ENCODE measurements around the gene RNF8. TPM values are rescaled to one million over a fixed set of nuclear protein-coding genes. Genes with fewer than 3 reads are reported as not detected.

Gene RNF8
- total RNA-seq, 1 experiment from 2014 or later, result 17.7 TPM

GRCh38 chr6:37319156-37319555, 34.6 kb upstream of the RNF8 start:
- no peaks in the 10 kb centered on the region for H3K27me3 Mint-ChIP-seq (ENCODE audit: insufficient read depth, unreplicated experiment)
- Histone ChIP-seq H3K27me3 (replicated peaks; ENCODE audit: control insufficient read depth, insufficient read depth, low read length) (no peaks in the 10 kb centered on the region), H3K4me3 (ENCODE audit: low read depth, low read length) (no peak overlapping the region), H3K9me3 (no peaks in the 10 kb centered on the region), H3K4me1 (no peaks in the 10 kb centered on the region), H3K36me3 (ENCODE audit: control insufficient read depth, insufficient read depth, low read length) (no peaks in the 10 kb centered on the region; the same call in none of the 2 replicates)
- BruUV-seq (replicated peaks), result no TSS peak
- H3K9me3 Mint-ChIP-seq (ENCODE audit: unreplicated experiment), result no peaks in the 10 kb centered on the region
- intact Hi-C loops (cut with micrococcal nuclease; ENCODE audit: unreplicated experiment), result no loop called here
- CTCF ChIA-PET, result no interaction called here
- H3K36me3 Mint-ChIP-seq (ENCODE audit: insufficient read depth, unreplicated experiment), result peaks cover 16% of the 10 kb centered on the region
- H3K4me1 Mint-ChIP-seq (ENCODE audit: low read depth, unreplicated experiment), result no peaks in the 10 kb centered on the region
- POLR2A ChIA-PET, result no interaction called here
- TF ChIP-seq, protein P1, sequence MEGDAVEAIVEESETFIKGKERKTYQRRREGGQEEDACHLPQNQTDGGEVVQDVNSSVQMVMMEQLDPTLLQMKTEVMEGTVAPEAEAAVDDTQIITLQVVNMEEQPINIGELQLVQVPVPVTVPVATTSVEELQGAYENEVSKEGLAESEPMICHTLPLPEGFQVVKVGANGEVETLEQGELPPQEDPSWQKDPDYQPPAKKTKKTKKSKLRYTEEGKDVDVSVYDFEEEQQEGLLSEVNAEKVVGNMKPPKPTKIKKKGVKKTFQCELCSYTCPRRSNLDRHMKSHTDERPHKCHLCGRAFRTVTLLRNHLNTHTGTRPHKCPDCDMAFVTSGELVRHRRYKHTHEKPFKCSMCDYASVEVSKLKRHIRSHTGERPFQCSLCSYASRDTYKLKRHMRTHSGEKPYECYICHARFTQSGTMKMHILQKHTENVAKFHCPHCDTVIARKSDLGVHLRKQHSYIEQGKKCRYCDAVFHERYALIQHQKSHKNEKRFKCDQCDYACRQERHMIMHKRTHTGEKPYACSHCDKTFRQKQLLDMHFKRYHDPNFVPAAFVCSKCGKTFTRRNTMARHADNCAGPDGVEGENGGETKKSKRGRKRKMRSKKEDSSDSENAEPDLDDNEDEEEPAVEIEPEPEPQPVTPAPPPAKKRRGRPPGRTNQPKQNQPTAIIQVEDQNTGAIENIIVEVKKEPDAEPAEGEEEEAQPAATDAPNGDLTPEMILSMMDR (IDR thresholded peaks at IDR 0.05; ENCODE audit: insufficient read depth in 1 of 2, low read depth in 1 of 2, low read length in 1 of 2, severe bottlenecking in 1 of 2, unreplicated experiment in 1 of 2), result no peak
- DNase-seq, result no peak
- no peak overlapping the region for H3K4me3 Mint-ChIP-seq (ENCODE audit: unreplicated experiment)
- no peak overlapping the region for H3K27ac Mint-ChIP-seq (ENCODE audit: unreplicated experiment)

DNA sequence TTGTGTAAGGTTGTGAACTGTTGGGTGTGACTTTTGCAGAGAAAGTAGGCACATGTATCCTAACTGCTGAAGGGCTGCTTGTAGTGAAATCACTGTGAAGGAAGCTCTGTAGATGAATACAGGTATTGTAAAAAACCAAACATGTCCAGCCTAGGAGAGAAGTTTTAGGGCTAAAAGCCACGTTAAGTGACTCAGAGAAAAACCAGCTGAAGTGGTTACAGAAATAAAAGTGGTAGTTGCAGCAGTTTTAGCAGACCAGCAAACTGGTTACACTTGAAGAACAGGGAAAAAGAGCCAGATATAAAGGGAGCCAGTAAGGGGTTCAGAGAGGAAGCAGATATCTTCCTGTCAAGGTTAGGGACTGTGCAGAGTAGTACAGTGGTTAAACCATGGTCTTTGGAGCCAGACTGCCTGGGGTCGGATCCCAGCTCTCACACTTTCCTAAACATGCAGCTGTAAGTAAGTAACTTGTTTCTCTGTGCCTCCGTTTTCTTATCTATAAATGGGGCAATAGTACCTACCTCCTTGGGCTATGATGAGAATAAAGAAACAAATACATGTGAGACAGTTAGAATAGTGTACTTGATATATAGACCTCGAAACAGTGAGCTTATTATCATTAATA, 33.8 kb upstream of the RNF8 start:
- peaks cover 1% of the 10 kb centered on the region for H3K4me1 Mint-ChIP-seq (ENCODE audit: low read depth, unreplicated experiment)
- H3K36me3 Mint-ChIP-seq (ENCODE audit: insufficient read depth, unreplicated experiment), result peaks cover 18% of the 10 kb centered on the region
- H3K27me3 Mint-ChIP-seq (ENCODE audit: insufficient read depth, unreplicated experiment), result no peaks in the 10 kb centered on the region
- no peak overlapping the region for H3K27ac Mint-ChIP-seq (ENCODE audit: unreplicated experiment)
- Histone ChIP-seq H3K36me3 (ENCODE audit: control insufficient read depth, insufficient read depth, low read length) (no peaks in the 10 kb centered on the region; the same call in none of the 2 replicates), H3K9me3 (no peaks in the 10 kb centered on the region), H3K27me3 (replicated peaks; ENCODE audit: control insufficient read depth, insufficient read depth, low read length) (no peaks in the 10 kb centered on the region), H3K4me1 (peaks cover 7% of the 10 kb centered on the region), H3K4me3 (ENCODE audit: low read depth, low read length) (no peak overlapping the region)
- TF ChIP-seq, protein P1 (IDR thresholded peaks at IDR 0.05; ENCODE audit: insufficient read depth in 1 of 2, low read depth in 1 of 2, low read length in 1 of 2, severe bottlenecking in 1 of 2, unreplicated experiment in 1 of 2), result no peak
- POLR2A ChIA-PET, result no interaction called here
- no peak overlapping the region for H3K4me3 Mint-ChIP-seq (ENCODE audit: unreplicated experiment)
- CTCF ChIA-PET, result no interaction called here
- no peak for DNase-seq
- intact Hi-C loops (cut with micrococcal nuclease; ENCODE audit: unreplicated experiment), result no loop called here
- no peaks in the 10 kb centered on the region for H3K9me3 Mint-ChIP-seq (ENCODE audit: unreplicated experiment)
- BruUV-seq (replicated peaks), result no TSS peak

DNA sequence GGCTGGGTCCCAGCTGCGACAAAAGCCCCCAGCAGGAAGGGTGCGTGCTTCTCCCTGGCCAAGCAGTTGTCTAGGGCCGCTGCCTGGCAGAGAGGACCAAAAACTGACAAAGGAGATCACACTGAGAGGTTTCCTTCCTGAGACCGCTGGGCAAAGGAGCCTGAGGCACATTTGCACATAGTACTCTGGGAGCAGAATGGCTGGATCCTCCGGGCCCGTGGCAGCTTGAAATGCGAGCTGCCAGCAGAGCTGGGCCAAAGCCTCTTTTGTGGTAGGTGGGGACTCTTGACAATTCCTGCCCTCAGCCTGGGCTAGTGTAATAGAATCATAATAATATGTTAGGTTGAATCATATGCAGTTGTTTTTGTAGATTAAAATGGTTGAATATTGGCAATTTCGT, 33.1 kb upstream of the RNF8 start:
- H3K4me1 ChIP-seq, result peaks cover 14% of the 10 kb centered on the region
- TF ChIP-seq, protein P1 (IDR thresholded peaks at IDR 0.05; ENCODE audit: insufficient read depth in 1 of 2, low read depth in 1 of 2, low read length in 1 of 2, severe bottlenecking in 1 of 2, unreplicated experiment in 1 of 2), result no peak
- no peaks in the 10 kb centered on the region; the same call in none of the 2 replicates for H3K36me3 ChIP-seq (ENCODE audit: control insufficient read depth, insufficient read depth, low read length)
- no peaks in the 10 kb centered on the region for H3K27me3 ChIP-seq (replicated peaks; ENCODE audit: control insufficient read depth, insufficient read depth, low read length)
- CTCF ChIA-PET, result no interaction called here
- no peaks in the 10 kb centered on the region for H3K9me3 ChIP-seq
- H3K27ac Mint-ChIP-seq (ENCODE audit: unreplicated experiment), result no peak overlapping the region
- H3K4me3 ChIP-seq (ENCODE audit: low read depth, low read length), result no peak overlapping the region
- H3K36me3 Mint-ChIP-seq (ENCODE audit: insufficient read depth, unreplicated experiment), result peaks cover 23% of the 10 kb centered on the region
- BruUV-seq (replicated peaks), result no TSS peak
- peaks cover 8% of the 10 kb centered on the region for H3K4me1 Mint-ChIP-seq (ENCODE audit: low read depth, unreplicated experiment)
- H3K4me3 Mint-ChIP-seq (ENCODE audit: unreplicated experiment), result no peak overlapping the region
- no peaks in the 10 kb centered on the region for H3K9me3 Mint-ChIP-seq (ENCODE audit: unreplicated experiment)
- no peaks in the 10 kb centered on the region for H3K27me3 Mint-ChIP-seq (ENCODE audit: insufficient read depth, unreplicated experiment)
- no peak for DNase-seq
- intact Hi-C loops (cut with micrococcal nuclease; ENCODE audit: unreplicated experiment), result no loop called here
- POLR2A ChIA-PET, result no interaction called here

All from Caco-2 (cell line).